ENCODE measurements around the gene FAM13A.

DNA sequence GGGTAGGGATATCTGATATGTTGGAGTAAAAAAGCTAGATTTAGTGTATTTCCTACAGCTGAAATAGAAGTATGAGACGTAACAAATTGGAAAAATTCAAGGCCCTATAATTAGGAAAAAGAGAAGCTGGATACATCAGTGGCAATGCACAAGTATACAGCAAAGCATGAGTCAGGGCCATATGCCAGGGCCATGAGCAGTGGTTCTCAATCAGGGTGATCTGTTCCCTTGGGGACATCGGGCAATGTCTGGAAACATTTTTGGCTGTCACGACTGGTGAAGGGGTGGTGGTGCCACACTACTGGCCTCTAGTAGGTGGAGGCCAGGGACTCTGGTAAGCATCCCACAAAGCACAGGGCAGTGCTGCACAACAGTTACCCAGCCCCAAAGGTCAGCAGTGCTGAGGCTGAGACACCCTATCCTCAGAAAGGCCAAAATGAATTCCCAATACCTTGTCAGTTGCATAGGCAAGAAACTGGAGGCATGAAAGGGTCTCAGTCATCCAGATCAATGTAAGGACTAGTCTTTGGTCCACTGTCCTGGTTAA lies 322.5 kb downstream of the FAM13A start:
- TF ChIP-seq, protein P1, sequence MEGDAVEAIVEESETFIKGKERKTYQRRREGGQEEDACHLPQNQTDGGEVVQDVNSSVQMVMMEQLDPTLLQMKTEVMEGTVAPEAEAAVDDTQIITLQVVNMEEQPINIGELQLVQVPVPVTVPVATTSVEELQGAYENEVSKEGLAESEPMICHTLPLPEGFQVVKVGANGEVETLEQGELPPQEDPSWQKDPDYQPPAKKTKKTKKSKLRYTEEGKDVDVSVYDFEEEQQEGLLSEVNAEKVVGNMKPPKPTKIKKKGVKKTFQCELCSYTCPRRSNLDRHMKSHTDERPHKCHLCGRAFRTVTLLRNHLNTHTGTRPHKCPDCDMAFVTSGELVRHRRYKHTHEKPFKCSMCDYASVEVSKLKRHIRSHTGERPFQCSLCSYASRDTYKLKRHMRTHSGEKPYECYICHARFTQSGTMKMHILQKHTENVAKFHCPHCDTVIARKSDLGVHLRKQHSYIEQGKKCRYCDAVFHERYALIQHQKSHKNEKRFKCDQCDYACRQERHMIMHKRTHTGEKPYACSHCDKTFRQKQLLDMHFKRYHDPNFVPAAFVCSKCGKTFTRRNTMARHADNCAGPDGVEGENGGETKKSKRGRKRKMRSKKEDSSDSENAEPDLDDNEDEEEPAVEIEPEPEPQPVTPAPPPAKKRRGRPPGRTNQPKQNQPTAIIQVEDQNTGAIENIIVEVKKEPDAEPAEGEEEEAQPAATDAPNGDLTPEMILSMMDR (IDR thresholded peaks at IDR 0.05): no peak
- TF ChIP-seq POLR2A (IDR thresholded peaks at IDR 0.05): no peak
